H9 (cell line): ENCODE measurements around the gene ZFAND3. TPM values are rescaled to one million over a fixed set of nuclear protein-coding genes. Genes with fewer than 3 reads are reported as not detected.
A peak's percentile ranks its signal among the peaks of the same experiment; 100 is the strongest.

ENCODE experiments used
- DNase-seq: peaks from one replicate; pipeline ENCODE4 v3.0.0-alpha.2; 2017
- H2AFZ ChIP-seq: one replicate; pipeline ENCODE4 v1.6.1; 2013; ENCODE audit warnings: mild to moderate bottlenecking, low read length, control low read depth, moderate library complexity
- H2AK5ac ChIP-seq: 2 replicates; pipeline ENCODE4 v1.6.1; 2013; ENCODE audit warnings: low read length, control low read depth, mixed read lengths; ENCODE audit not compliant: insufficient read length
- H2BK120ac ChIP-seq: one replicate; pipeline ENCODE4 v1.6.1; 2013; ENCODE audit warnings: low read depth, mild to moderate bottlenecking, low read length, control low read depth, inconsistent platforms; ENCODE audit not compliant: poor library complexity, severe bottlenecking
- H2BK12ac ChIP-seq: 2 replicates; pipeline ENCODE4 v1.6.1; 2013; ENCODE audit warnings: low read length, control low read depth, mixed read lengths, low read depth; ENCODE audit not compliant: insufficient read length
- H2BK15ac ChIP-seq: 2 replicates; pipeline ENCODE4 v1.6.1; 2013; ENCODE audit warnings: low read depth, low read length, control low read depth
- H2BK20ac ChIP-seq: one replicate; pipeline ENCODE4 v1.6.1; 2013; ENCODE audit warnings: low read depth, mild to moderate bottlenecking, low read length, control low read depth, inconsistent platforms; ENCODE audit not compliant: poor library complexity, severe bottlenecking
- H2BK5ac ChIP-seq: 2 replicates; pipeline ENCODE4 v1.6.1; 2013; ENCODE audit warnings: low read length, control low read depth, mixed read lengths; ENCODE audit not compliant: insufficient read length
- H3K14ac ChIP-seq: 2 replicates; pipeline ENCODE4 v1.6.1; 2013; ENCODE audit warnings: low read length, control low read depth; ENCODE audit not compliant: insufficient read depth
- H3K18ac ChIP-seq: 2 replicates; pipeline ENCODE4 v1.6.1; 2013; ENCODE audit warnings: low read depth, mild to moderate bottlenecking, mixed read lengths, low read length, control low read depth; ENCODE audit not compliant: insufficient read length
- H3K23ac ChIP-seq: 2 replicates; pipeline ENCODE4 v1.6.1; 2013; ENCODE audit warnings: low read length, control low read depth, mixed read lengths, low read depth; ENCODE audit not compliant: insufficient read length
- H3K23me2 ChIP-seq: 2 replicates; pipeline ENCODE4 v1.6.1; 2013; ENCODE audit warnings: low read depth, mild to moderate bottlenecking, mixed read lengths, low read length, control low read depth; ENCODE audit not compliant: insufficient read length, poor library complexity, severe bottlenecking
- H3K27ac ChIP-seq: 2 replicates; pipeline ENCODE4 v1.5.1; 2013; ENCODE audit warnings: low read length, control low read depth, mixed read lengths, low read depth; ENCODE audit not compliant: insufficient read length
- H3K27me3 ChIP-seq: 2 replicates; pipeline ENCODE4 v1.6.1; 2013; ENCODE audit warnings: low read length, control low read depth, inconsistent platforms; ENCODE audit not compliant: insufficient read depth
- H3K4ac ChIP-seq: 2 replicates; pipeline ENCODE4 v1.6.1; 2013; ENCODE audit warnings: low read depth, mild to moderate bottlenecking, control low read depth, inconsistent platforms, low read length, moderate library complexity
- H3K4me1 ChIP-seq: 2 replicates; pipeline ENCODE4 v1.6.1; 2013; ENCODE audit warnings: low read length, control low read depth, inconsistent platforms; ENCODE audit not compliant: insufficient read depth
- H3K4me2 ChIP-seq: 2 replicates; pipeline ENCODE4 v1.6.1; 2013; ENCODE audit warnings: low read length, control low read depth, mixed read lengths; ENCODE audit not compliant: insufficient read length, insufficient read depth
- H3K56ac ChIP-seq: 2 replicates; pipeline ENCODE4 v1.6.1; 2013; ENCODE audit warnings: low read depth, mild to moderate bottlenecking, mixed read lengths, low read length, control low read depth; ENCODE audit not compliant: insufficient read length
- H3K79me1 ChIP-seq: 2 replicates; pipeline ENCODE4 v1.6.1; 2013; ENCODE audit warnings: low read depth, mild to moderate bottlenecking, moderate library complexity, low read length, control low read depth, inconsistent platforms; ENCODE audit not compliant: insufficient read depth, poor library complexity, severe bottlenecking
- H3K79me2 ChIP-seq: 2 replicates; pipeline ENCODE4 v1.6.1; 2013; ENCODE audit warnings: low read length, control low read depth, inconsistent platforms; ENCODE audit not compliant: insufficient read depth
- H3K9ac ChIP-seq: 2 replicates; pipeline ENCODE4 v1.6.1; 2013; ENCODE audit warnings: low read length, control low read depth, mixed read lengths; ENCODE audit not compliant: insufficient read length; ENCODE audit errors: extremely low read depth
- H3K9me3 ChIP-seq: one replicate; pipeline ENCODE4 v1.6.1; 2013; ENCODE audit warnings: low read depth, low read length, inconsistent platforms; ENCODE audit not compliant: control insufficient read depth
- H3T11ph ChIP-seq: one replicate; pipeline ENCODE4 v1.6.1; 2013; ENCODE audit warnings: mild to moderate bottlenecking, low read length, control low read depth, inconsistent platforms
- H4K20me1 ChIP-seq: one replicate; pipeline ENCODE4 v1.6.1; 2013; ENCODE audit not compliant: control insufficient read depth, insufficient read length, insufficient read depth
- H4K5ac ChIP-seq: 2 replicates; pipeline ENCODE4 v1.6.1; 2013; ENCODE audit warnings: low read depth, mild to moderate bottlenecking, mixed read lengths, low read length, control low read depth; ENCODE audit not compliant: insufficient read length
- H4K8ac ChIP-seq: replicated peaks from 2 replicates; pipeline ENCODE4 v1.6.1; 2013; ENCODE audit warnings: low read length, control low read depth, mixed read lengths, low read depth; ENCODE audit not compliant: insufficient read length
- H4K91ac ChIP-seq: 2 replicates; pipeline ENCODE4 v1.6.1; 2013; ENCODE audit warnings: low read depth, mild to moderate bottlenecking, moderate library complexity, mixed read lengths, low read length, control low read depth; ENCODE audit not compliant: insufficient read length
- H3K27ac Mint-ChIP-seq, 3 experiments: 2 replicates in 2 of 3; 3 replicates in 1 of 3; pipeline ENCODE4 v1.8.0; 2020 to 2021; ENCODE audit warnings: mixed read lengths in 3 of 3, mild to moderate bottlenecking in 1 of 3, moderate library complexity in 1 of 3
- H3K27me3 Mint-ChIP-seq: 2 replicates; pipeline ENCODE4 v1.8.0; 2021; ENCODE audit warnings: low read depth, mild to moderate bottlenecking, moderate library complexity, mixed read lengths
- H3K36me3 Mint-ChIP-seq, 3 experiments: 2 replicates in 2 of 3; 3 replicates in 1 of 3; pipeline ENCODE4 v1.8.0; 2020 to 2021; ENCODE audit warnings: low read depth in 3 of 3, mixed read lengths in 3 of 3; ENCODE audit not compliant: insufficient read depth in 1 of 3
- H3K4me1 Mint-ChIP-seq, 2 experiments: 2 replicates each; pipeline ENCODE4 v1.8.0; 2020; ENCODE audit warnings: mixed read lengths in 2 of 2
- H3K4me3 Mint-ChIP-seq, 2 experiments: 2 replicates in 1 of 2; 3 replicates in 1 of 2; pipeline ENCODE4 v1.8.0; 2020 to 2021; ENCODE audit warnings: mild to moderate bottlenecking in 2 of 2, mixed read lengths in 2 of 2, moderate library complexity in 1 of 2
- H3K9me3 Mint-ChIP-seq, 2 experiments: 2 replicates in 1 of 2; 3 replicates in 1 of 2; pipeline ENCODE4 v1.8.0; 2020; ENCODE audit warnings: mild to moderate bottlenecking in 2 of 2, mixed read lengths in 2 of 2, moderate library complexity in 1 of 2
- WGBS: extraction: QIAGEN DNeasy Blood & Tissue Kit; methylation state at CpG from one replicate; pipeline ENCODE4 v1.1.7; 2013; ENCODE audit warnings: missing lambda C conversion rate, low lambda C conversion rate, mixed read lengths; ENCODE audit not compliant: insufficient read length; ENCODE audit errors: extremely low coverage; 5-methylcytosine and 5-hydroxymethylcytosine counted together
- total RNA-seq: library from RNA; stranded (reverse); gene quantifications from 2 replicates; pipeline ENCODE4 v1.2.1, GENCODE V29; 2021
- TF ChIP-seq, protein P1 (sequence below): fragments of 200-600 bp; sonication (generic); conservative IDR thresholded peaks from 3 replicates; pipeline ENCODE4 v1.8.0; 2021; ENCODE audit warnings: antibody characterized with exemption, mild to moderate bottlenecking

Gene ZFAND3
- total RNA-seq, 1 experiment from 2014 or later, result 57.7 TPM

DNA sequence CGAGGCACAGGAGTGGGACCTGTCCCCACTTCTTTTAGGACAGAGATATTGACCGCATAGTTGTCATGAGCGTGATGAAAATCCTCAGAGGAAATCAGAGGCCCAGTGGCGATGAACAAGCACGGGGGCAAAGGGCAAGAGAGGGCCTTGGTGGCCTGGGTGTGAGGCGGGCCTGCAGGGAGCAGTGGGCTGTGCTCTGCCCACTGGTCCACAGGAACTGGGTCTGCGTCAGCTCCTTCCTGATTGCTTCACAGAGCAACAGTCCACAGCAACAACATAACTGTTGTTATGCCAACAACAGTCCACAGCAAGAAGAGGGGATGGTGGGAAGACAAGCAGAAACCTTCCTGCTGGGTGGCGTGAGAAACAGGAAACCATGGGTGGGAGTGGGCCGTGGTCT is 335.6 kb downstream of the ZFAND3 start:
- Histone ChIP-seq H2AFZ (no peak overlapping the region), H3K4ac (no peak overlapping the region), H3K27me3 (no peaks in the 10 kb centered on the region), H3K4me2 (no peak overlapping the region), H4K20me1 (no peaks in the 10 kb centered on the region), H2BK12ac (no peak overlapping the region), H3K27ac (no peak overlapping the region), H4K91ac (no peak overlapping the region), H3K14ac (no peak overlapping the region), H3K23ac (no peak overlapping the region), H3K9ac (no peak overlapping the region), H2BK120ac (no peak overlapping the region), H3K18ac (no peak overlapping the region), H3K23me2 (no peaks in the 10 kb centered on the region), H3K79me1 (no peaks in the 10 kb centered on the region), H3K79me2 (no peaks in the 10 kb centered on the region), H4K5ac (no peak overlapping the region), H3K4me1 (no peaks in the 10 kb centered on the region), H3K56ac (no peak overlapping the region), H3K9me3 (no peaks in the 10 kb centered on the region), H2BK5ac (no peak overlapping the region), H4K8ac (no peak overlapping the region), H3T11ph (no peak overlapping the region), H2BK20ac (no peak overlapping the region), H2AK5ac (no peak overlapping the region), H2BK15ac (no peak overlapping the region)
- TF ChIP-seq, protein P1, sequence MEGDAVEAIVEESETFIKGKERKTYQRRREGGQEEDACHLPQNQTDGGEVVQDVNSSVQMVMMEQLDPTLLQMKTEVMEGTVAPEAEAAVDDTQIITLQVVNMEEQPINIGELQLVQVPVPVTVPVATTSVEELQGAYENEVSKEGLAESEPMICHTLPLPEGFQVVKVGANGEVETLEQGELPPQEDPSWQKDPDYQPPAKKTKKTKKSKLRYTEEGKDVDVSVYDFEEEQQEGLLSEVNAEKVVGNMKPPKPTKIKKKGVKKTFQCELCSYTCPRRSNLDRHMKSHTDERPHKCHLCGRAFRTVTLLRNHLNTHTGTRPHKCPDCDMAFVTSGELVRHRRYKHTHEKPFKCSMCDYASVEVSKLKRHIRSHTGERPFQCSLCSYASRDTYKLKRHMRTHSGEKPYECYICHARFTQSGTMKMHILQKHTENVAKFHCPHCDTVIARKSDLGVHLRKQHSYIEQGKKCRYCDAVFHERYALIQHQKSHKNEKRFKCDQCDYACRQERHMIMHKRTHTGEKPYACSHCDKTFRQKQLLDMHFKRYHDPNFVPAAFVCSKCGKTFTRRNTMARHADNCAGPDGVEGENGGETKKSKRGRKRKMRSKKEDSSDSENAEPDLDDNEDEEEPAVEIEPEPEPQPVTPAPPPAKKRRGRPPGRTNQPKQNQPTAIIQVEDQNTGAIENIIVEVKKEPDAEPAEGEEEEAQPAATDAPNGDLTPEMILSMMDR, result no peak
- DNase-seq, result no peak
- Mint-ChIP-seq H3K27me3 (no peaks in the 10 kb centered on the region; the same call in 1 of the 2 replicates), H3K4me3 (no peak overlapping the region), H3K36me3 (peaks cover 0 to 7% (median 0%) of the 10 kb centered on the region in 3 experiments; a peak in 2 of 7 replicates), H3K9me3 (no peaks in the 10 kb centered on the region), H3K4me1 (peaks cover 2 to 11% of the 10 kb centered on the region in 2 experiments; a peak in 3 of 4 replicates), H3K27ac (peak overlapping the region; percentile 14 to 71 (median 69); a peak in 5 of 7 replicates)
- no CpG with 5 or more reads among the region's 9 CpGs for WGBS
